Thoracic aorta (tissue), 2 donors: Measurements from ENCODE around the gene DPF1. TPM values are rescaled to one million over a fixed set of nuclear protein-coding genes. Genes with fewer than 3 reads are reported as not detected.

Source experiments
- ATAC-seq: fragments of 150-250 bp; one replicate; pipeline ENCODE4 v1.8.0; 2017; ENCODE audit warnings: low read depth; ENCODE audit not compliant: insufficient number of reproducible peaks, low FRiP score
- DNase-seq: peaks from one replicate; pipeline ENCODE4 v3.0.0-alpha.2; 2020; ENCODE audit warnings: low spot score
- H3K27ac ChIP-seq, 2 donors: fragments of 200-600 bp; sonication (generic); 1 replicate in 1 of 2; 2 replicates in 1 of 2; pipeline ENCODE4 v1.5.1; 2016; ENCODE audit warnings: mild to moderate bottlenecking in 2 of 2, moderate library complexity in 2 of 2
- H3K27me3 ChIP-seq: fragments of 200-600 bp; sonication (generic); replicated peaks from 2 replicates; pipeline ENCODE4 v1.6.0; 2016; ENCODE audit warnings: mild to moderate bottlenecking; ENCODE audit not compliant: insufficient read depth
- H3K36me3 ChIP-seq: fragments of 200-600 bp; sonication (generic); one replicate; pipeline ENCODE4 v1.5.1; 2016
- H3K4me1 ChIP-seq, 2 donors: fragments of 200-600 bp; sonication (generic); 1 replicate in 1 of 2; 2 replicates in 1 of 2; pipeline versions ENCODE4 v1.5.1 to v1.6.0; 2016; ENCODE audit warnings: low read depth in 2 of 2, mild to moderate bottlenecking in 1 of 2; ENCODE audit not compliant: control insufficient read depth in 1 of 2
- H3K4me3 ChIP-seq: fragments of 200-600 bp; sonication (generic); 2 replicates; pipeline ENCODE4 v1.5.1; 2016; ENCODE audit warnings: mild to moderate bottlenecking
- H3K9me3 ChIP-seq: fragments of 200-600 bp; sonication (generic); 2 replicates; pipeline ENCODE4 v1.5.1; 2016
- CTCF ChIP-seq: fragments of 200-600 bp; sonication (generic); IDR thresholded peaks from one replicate; pipeline ENCODE4 v1.5.1; 2019; ENCODE audit warnings: antibody characterized with exemption
- total RNA-seq, 2 donors: library from RNA; depleted of rRNA; stranded (reverse); fragments of >200 nt; gene quantifications; one replicate each; pipeline versions ENCODE4 v1.1.0 to v1.2.3, GENCODE V29; 2016

The DPF1 gene
- total RNA-seq, 2 donors from 2014 or later: 0.85 to 1.2 TPM

GRCh38 chr19:38211151-38211591 is 12.9 kb downstream of the DPF1 start:
- no peaks in the 10 kb centered on the region for H3K9me3 ChIP-seq
- peaks cover 21 to 31% of the 10 kb centered on the region in 2 donors for H3K4me1 ChIP-seq
- DNase-seq (no peak), ATAC-seq (no peak)
- peak overlapping the region; percentile 36 for H3K4me3 ChIP-seq
- no peaks in the 10 kb centered on the region for H3K36me3 ChIP-seq
- H3K27ac ChIP-seq: peak overlapping the region in 1 of 2 donors; percentile 68
- peak; percentile 26 for TF ChIP-seq CTCF
- peaks cover 5% of the 10 kb centered on the region for H3K27me3 ChIP-seq

DNA sequence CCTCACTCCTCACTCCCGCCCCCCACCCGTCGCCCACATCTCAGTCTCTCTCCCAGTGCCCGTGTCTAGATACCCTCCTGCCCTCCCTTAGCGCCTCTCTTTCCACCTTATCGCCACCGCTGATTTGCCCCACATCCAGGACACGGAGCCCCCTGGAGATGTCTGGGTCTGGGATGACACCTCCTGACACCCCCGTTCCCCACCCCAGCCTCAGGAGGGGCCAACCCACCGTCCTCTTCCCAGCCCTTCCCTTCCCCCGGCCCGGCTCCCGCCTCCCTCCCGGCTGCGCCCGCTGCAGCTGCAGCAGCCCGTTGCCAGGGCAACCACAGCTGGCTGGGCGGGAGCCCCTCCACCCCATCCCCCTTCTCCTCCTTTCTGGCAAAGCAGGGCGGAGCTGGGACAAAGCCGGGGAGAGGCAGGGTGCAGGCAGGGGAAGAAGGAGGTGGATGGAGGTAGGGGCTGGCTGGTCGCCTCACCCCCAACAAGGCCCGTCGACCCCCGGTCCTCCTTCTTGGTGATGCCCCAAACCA is 13.5 kb downstream of the DPF1 start:
- no peak for TF ChIP-seq CTCF
- Histone ChIP-seq H3K36me3 (no peaks in the 10 kb centered on the region), H3K4me3 (peak overlapping the region; percentile 48), H3K9me3 (no peaks in the 10 kb centered on the region), H3K4me1 (peaks cover 21 to 31% of the 10 kb centered on the region in 2 donors), H3K27me3 (peaks cover 5% of the 10 kb centered on the region), H3K27ac (peak overlapping the region; percentile 31 to 68)
- DNase-seq: no peak
- no peak for ATAC-seq

GRCh38 chr19:38209671-38210457 is 14.2 kb downstream of the DPF1 start:
- Histone ChIP-seq H3K9me3 (no peaks in the 10 kb centered on the region), H3K36me3 (no peaks in the 10 kb centered on the region), H3K27ac (peak overlapping the region; percentile 31 to 68), H3K4me1 (peaks cover 21 to 31% of the 10 kb centered on the region in 2 donors), H3K4me3 (peak overlapping the region; percentile 48), H3K27me3 (peaks cover 5% of the 10 kb centered on the region)
- DNase-seq (peak; percentile 26), ATAC-seq (no peak)
- TF ChIP-seq CTCF: no peak

DNA sequence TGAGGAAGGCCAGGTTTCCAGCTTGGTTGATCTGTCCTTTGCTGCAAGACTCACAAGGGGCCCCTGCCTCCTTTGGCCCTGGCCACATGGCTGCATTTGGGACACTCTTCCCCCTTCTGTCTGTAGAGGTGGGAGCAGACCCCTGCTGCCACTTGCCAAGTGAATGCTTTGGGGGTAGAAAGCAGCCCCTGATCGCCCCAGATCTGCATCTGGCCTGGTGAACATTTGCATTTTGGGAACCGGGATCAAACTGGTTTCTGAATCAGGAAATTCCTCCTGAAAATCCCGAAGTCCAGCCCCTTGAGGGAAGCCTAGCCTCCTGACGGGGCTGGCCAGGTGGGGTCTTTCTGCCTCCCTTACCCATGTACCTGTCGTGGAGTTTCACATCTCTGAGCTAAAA is 14.9 kb downstream of the DPF1 start:
- Histone ChIP-seq H3K4me3 (peak overlapping the region; percentile 48), H3K4me1 (peaks cover 21 to 31% of the 10 kb centered on the region in 2 donors), H3K27me3 (peaks cover 5% of the 10 kb centered on the region), H3K27ac (peak overlapping the region; percentile 19 to 27), H3K36me3 (no peaks in the 10 kb centered on the region), H3K9me3 (no peaks in the 10 kb centered on the region)
- no peak for TF ChIP-seq CTCF
- no peak for ATAC-seq
- DNase-seq: no peak

GRCh38 chr19:38208571-38208970 is 15.5 kb downstream of the DPF1 start:
- Histone ChIP-seq H3K27me3 (peaks cover 5% of the 10 kb centered on the region), H3K4me1 (peaks cover 21 to 31% of the 10 kb centered on the region in 2 donors), H3K9me3 (no peaks in the 10 kb centered on the region), H3K36me3 (no peaks in the 10 kb centered on the region), H3K4me3 (no peak overlapping the region), H3K27ac (no peak overlapping the region)
- no peak for TF ChIP-seq CTCF
- DNase-seq (no peak), ATAC-seq (no peak)
